Neural cell (in vitro differentiated cells): ENCODE measurements around the gene CANX.

Source experiments
- CTCF ChIP-seq: fragments of 450-650 bp; IDR thresholded peaks from 2 replicates; pipeline ENCODE4 v1.5.1; 2014; ENCODE audit warnings: antibody characterized with exemption, mild to moderate bottlenecking, moderate library complexity; ENCODE audit not compliant: poor library complexity, severe bottlenecking
- EZH2 ChIP-seq: fragments of 200-600, 300-800 bp; shearing (Covaris generic), sonication (generic); IDR thresholded peaks from 2 replicates; pipeline ENCODE4 v1.6.1; 2014; ENCODE audit warnings: antibody characterized with exemption, low read length, borderline replicate concordance, mild to moderate bottlenecking; ENCODE audit not compliant: insufficient read depth, poor library complexity, severe bottlenecking
- POLR2AphosphoS5 ChIP-seq: IDR thresholded peaks from 2 replicates; pipeline ENCODE4 v1.6.1; 2012
- RAD21 ChIP-seq: fragments of 450-650 bp; conservative IDR thresholded peaks from 2 replicates; pipeline ENCODE4 v1.6.1; 2014; ENCODE audit warnings: antibody characterized with exemption, mild to moderate bottlenecking, moderate library complexity
- TAF1 ChIP-seq: IDR thresholded peaks from 2 replicates; pipeline ENCODE4 v1.6.1; 2012; ENCODE audit warnings: low read depth

GRCh38 chr5:179762781-179763176 lies 64.0 kb downstream of the CANX start:
- TF ChIP-seq CTCF, result no peak
- TF ChIP-seq EZH2, result no peak
- TF ChIP-seq RAD21, result no peak
- TF ChIP-seq TAF1, result no peak
- no peak for TF ChIP-seq POLR2AphosphoS5
